Measurements from ENCODE around the gene CEP104. TPM values are rescaled to one million over a fixed set of nuclear protein-coding genes. Genes with fewer than 3 reads are reported as not detected.

The CEP104 gene
- total and polyA plus RNA-seq, 10 of the 15 experiments (the other 5 are each of a cell fraction or from before 2014, with no cell fraction given): 7.2 to 34.8 (median 19.3) TPM

- no peak for FAIRE-seq
- POLR2A ChIA-PET: no interaction called here
- 84% methylated on average over 13 of the region's 13 CpGs for WGBS (ENCODE audit: insufficient coverage, insufficient replicate concordance, low lambda C conversion rate, missing lambda C conversion rate)
Observed at GRCh38 chr1:3821447-3821846, 35.6 kb downstream of the CEP104 start.

More at GRCh38 chr1:3821447-3821846, 35.6 kb downstream of the CEP104 start:
- SMC1A ChIA-PET (ENCODE audit: uncharacterized antibody, unreplicated experiment): no interaction called here
- Histone ChIP-seq H3K36me3 (ENCODE audit: control insufficient read depth in 2 of 2, insufficient read depth in 2 of 2, low read length in 1 of 2) (peaks cover 0 to 4% of the 10 kb centered on the region in 2 experiments; a peak in 3 of 4 replicates), H3K79me2 (ENCODE audit: control insufficient read depth, insufficient read depth, low read length) (no peaks in the 10 kb centered on the region), H2AFZ (ENCODE audit: control insufficient read depth, low read depth, low read length) (no peak overlapping the region), H3K4me1 (ENCODE audit: control insufficient read depth, insufficient read depth, low read length) (no peaks in the 10 kb centered on the region), H3K27me3 (replicated peaks in 1 of 2; ENCODE audit: control insufficient read depth in 2 of 2, insufficient read depth in 2 of 2, low read length in 1 of 2) (no peaks in the 10 kb centered on the region), H3K27ac (ENCODE audit: control insufficient read depth, insufficient read depth) (no peak overlapping the region), H3K4me2 (ENCODE audit: control insufficient read depth, insufficient read depth) (no peak overlapping the region), H4K20me1 (ENCODE audit: control insufficient read depth, insufficient read depth) (no peaks in the 10 kb centered on the region), H3K9me3 (replicated peaks; ENCODE audit: control insufficient read depth, insufficient read depth, low read length) (no peaks in the 10 kb centered on the region), H3K4me3 (no peak overlapping the region), H3K9ac (ENCODE audit: control insufficient read depth, insufficient read depth, low read length) (no peak overlapping the region)
- intact Hi-C loops (cut with micrococcal nuclease; ENCODE audit: unreplicated experiment) (no loop called here), in situ Hi-C loops (cut with MboI) (no loop called here)
- DNase-seq (ENCODE audit: low read depth, low spot score) (no peak), ATAC-seq (no peak)
- CTCF ChIA-PET: no interaction called here
- TF ChIP-seq RAD51 (IDR thresholded peaks at IDR 0.05) (no peak), IRF4 (IDR thresholded peaks at IDR 0.05; ENCODE audit: low read depth, low read length) (no peak), KAT2A (conservative IDR thresholded peaks at IDR 0.05; ENCODE audit: control insufficient read depth, low read depth, low read length) (no peak), E4F1 (IDR thresholded peaks at IDR 0.05; ENCODE audit: borderline replicate concordance, partially characterized antibody) (no peak), RELA (IDR thresholded peaks at IDR 0.05; ENCODE audit: borderline replicate concordance, partially characterized antibody) (no peak), TCF7 (IDR thresholded peaks at IDR 0.05; ENCODE audit: borderline replicate concordance) (no peak), BMI1 (IDR thresholded peaks at IDR 0.05; ENCODE audit: borderline replicate concordance) (no peak), REST (IDR thresholded peaks at IDR 0.05; ENCODE audit: low read depth, low read length) (no peak), CBFB (IDR thresholded peaks at IDR 0.05; ENCODE audit: low read depth) (no peak)
- no TSS peak for BruUV-seq (replicated peaks)
- RAD21 ChIA-PET (ENCODE audit: unreplicated experiment): no interaction called here
